Epithelial cell of esophagus (primary cell): ENCODE results near the gene AURKA.
A peak's percentile ranks its signal among the peaks of the same experiment; 100 is the strongest.
"Not testable (repeated sequence)": the region's sequence is repeated elsewhere in the genome, so short reads cannot be mapped to it uniquely, and the experiment has no call there.

Source experiments
- DNase-seq: peaks from one replicate; pipeline ENCODE4 v3.0.0; 2010; ENCODE audit warnings: low read depth
- H3K4me3 ChIP-seq: 2 replicates; pipeline ENCODE4 v1.5.1; 2011; ENCODE audit warnings: mild to moderate bottlenecking, low read length, control low read depth
- TF ChIP-seq, protein P1 (sequence below): IDR thresholded peaks from 2 replicates; pipeline ENCODE4 v1.5.1; 2011; ENCODE audit warnings: low read depth, mild to moderate bottlenecking, low read length, control low read depth, inconsistent platforms; ENCODE audit not compliant: insufficient read depth; ENCODE audit errors: missing control alignments

AURKA gene

DNA sequence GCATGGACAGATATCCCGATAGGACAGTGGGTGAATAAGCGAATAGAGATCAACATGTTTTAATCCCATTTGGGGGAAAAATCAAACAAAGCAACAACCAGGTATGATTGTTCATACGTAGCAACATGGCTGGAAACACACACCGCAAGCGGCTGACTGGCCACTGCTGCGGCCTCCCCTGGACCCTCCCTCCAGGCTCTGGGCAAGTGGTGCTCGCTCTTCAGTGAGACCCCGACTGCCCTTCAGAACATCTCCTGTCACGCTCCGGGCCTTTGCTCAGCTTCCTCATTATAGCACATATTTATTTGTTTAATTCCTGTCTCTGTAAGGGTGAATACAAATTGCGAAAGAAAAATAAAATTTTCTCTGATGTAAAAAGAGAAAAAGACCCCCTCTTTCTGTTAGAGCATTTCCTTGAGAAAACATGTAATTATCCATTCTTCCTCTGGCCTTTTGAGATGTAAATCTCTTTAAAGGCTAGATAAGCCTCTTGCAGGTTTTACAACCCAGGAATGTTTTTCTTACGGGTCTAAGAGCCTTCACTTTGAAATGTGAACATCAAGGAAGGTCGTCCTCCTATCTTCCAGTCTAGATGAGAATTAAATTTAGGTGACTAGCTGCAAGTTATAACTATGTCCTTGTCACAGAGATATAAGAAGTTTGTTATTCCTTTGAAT is 44.2 kb downstream of the AURKA start:
- DNase-seq: no peak
- no peak overlapping the region for H3K4me3 ChIP-seq
- TF ChIP-seq, protein P1, sequence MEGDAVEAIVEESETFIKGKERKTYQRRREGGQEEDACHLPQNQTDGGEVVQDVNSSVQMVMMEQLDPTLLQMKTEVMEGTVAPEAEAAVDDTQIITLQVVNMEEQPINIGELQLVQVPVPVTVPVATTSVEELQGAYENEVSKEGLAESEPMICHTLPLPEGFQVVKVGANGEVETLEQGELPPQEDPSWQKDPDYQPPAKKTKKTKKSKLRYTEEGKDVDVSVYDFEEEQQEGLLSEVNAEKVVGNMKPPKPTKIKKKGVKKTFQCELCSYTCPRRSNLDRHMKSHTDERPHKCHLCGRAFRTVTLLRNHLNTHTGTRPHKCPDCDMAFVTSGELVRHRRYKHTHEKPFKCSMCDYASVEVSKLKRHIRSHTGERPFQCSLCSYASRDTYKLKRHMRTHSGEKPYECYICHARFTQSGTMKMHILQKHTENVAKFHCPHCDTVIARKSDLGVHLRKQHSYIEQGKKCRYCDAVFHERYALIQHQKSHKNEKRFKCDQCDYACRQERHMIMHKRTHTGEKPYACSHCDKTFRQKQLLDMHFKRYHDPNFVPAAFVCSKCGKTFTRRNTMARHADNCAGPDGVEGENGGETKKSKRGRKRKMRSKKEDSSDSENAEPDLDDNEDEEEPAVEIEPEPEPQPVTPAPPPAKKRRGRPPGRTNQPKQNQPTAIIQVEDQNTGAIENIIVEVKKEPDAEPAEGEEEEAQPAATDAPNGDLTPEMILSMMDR: no peak

DNA sequence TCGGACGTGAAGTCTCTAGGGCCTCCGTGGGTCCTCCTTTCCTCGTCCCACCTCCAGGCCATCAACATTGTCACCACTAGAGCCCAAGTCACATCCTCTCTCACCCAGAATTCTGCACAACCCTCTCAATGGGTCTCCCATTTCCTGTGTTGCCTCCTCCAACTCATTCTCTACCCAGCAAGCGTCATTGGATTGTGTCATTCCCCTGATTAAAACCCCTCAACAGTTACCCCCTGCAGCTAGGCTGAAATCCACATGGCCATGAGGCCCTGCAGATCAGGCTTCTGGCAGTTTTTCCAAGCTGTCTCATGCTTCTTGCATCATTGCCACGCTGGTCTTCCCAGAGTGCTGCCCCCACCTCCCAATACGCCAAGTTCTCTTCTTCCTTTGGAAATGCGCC is 46.1 kb downstream of the AURKA start:
- no peak for DNase-seq
- TF ChIP-seq, protein P1: no peak

DNA sequence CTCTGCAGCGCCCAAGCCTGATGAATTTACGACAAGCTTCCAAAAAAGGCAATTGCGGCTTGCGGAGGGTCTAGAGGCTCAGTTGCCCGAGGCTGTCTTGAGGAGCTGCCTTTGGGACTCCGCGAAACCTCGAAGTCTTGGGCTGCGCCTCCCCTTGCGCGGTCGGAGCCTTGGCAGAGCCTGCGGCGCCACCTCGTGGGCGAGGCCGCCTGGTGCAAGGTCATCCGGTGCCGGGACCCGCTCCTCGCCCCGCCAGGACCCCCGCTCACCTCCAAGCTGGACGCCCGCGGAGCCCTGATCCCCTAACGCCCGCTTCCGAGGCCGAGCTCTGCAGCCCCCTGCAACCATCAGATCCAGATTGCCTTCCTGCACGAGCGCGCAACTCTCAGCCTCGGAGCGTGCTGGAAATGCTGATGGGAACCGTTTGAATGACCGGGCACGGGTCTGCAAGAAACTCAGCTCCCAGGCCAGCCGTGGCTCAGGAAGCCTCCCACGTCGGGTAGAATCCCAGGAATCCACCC is 48.1 kb downstream of the AURKA start:
- no peak overlapping the region for H3K4me3 ChIP-seq
- peak; percentile 43 for DNase-seq

More for the DNA sequence above, 46.1 kb downstream of the AURKA start:
- H3K4me3 ChIP-seq: no peak overlapping the region

DNA sequence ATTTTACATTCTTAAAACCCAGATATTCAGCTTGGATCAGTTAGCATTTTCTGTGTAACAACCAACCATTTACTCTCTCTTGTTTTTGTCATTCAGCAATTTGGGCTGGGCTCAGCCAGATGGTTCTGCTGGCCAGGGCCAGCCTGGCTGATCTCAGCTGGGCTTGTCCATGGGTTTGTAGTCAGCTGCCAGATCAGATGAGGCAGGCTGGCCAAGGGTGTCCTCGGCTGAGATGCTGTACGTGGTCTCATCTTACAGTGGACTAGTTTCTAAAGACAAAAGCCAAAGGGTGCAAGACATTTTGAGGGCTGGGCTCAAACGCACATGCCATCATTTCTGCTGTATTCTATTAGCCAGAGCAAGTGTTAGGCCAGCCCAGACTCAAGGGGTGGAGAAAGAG is 49.2 kb downstream of the AURKA start:
- DNase-seq: no peak
- TF ChIP-seq, protein P1: no peak
- H3K4me3 ChIP-seq: no peak overlapping the region

More for the DNA sequence above, 48.1 kb downstream of the AURKA start:
- TF ChIP-seq, protein P1: peak; percentile 63

DNA sequence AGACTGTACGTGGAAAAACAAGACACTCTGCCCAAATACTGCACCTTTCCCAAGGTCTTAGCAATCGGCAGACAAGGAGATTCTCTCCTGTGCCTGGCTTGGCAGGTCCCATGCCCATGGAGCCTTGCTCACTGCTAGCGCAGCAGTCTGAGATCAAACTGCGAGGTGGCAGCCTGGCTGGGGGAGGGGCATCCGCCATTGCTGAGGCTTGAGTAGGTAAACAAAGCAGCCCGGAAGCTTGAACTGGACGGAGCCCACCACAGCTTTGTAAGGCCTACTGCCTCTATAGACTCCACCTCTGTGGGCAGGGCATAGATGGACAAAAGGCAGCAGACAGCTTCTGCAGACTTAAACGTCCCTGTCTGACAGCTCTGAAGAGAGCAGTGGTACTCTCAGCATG is 55.3 kb downstream of the AURKA start:
- DNase-seq, H3K4me3 ChIP-seq: not testable (repeated sequence)

DNA sequence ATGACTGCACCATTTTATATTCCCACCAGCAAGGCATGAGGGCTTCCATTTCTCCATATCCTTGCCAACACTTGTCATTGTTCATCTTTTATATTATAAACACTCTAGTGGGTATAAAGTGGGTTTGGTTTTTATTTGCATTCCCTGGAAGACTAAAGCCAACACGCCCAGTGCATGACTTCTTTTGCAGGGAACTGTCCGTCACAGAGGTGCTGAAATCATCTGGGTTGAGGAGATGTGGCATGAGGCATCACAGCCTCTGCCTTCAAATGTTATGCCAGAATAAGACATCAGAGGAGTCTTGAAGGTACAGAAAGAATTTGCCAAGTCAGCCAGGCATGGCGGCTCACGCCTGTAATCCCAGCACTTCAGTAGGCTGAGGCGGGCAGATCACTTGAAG is 63.2 kb downstream of the AURKA start:
- peak; percentile 35 for DNase-seq
- TF ChIP-seq, protein P1: no peak
- no peak overlapping the region for H3K4me3 ChIP-seq

DNA sequence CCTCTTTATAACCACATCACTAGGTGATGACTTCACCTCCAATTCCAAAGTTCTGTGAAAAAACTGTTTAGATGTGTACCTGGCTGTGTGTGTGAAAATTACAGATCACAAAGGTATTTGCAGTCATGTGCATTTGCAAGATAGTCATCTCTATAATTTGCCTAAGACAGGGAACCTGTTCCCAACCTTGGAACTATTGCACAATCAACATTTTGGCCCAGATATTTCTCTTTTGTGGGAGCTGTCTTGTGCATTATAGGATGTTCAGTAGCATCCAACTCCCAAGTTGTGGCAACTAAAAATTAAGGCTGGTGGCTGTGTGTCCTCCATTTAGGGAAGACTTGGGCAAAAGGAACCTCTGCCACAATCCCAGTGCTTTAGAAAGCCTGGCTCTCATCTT is 67.2 kb downstream of the AURKA start:
- peak; percentile 13 for DNase-seq
- TF ChIP-seq, protein P1: no peak

More for the DNA sequence above, 67.2 kb downstream of the AURKA start:
- H3K4me3 ChIP-seq: no peak overlapping the region
